ENCODE results near the gene FXYD2.

Gene FXYD2

GRCh38 chr11:117794135-117794534 lies 30.4 kb downstream of the FXYD2 start:
- no CpG with 5 or more reads among the region's 10 CpGs for WGBS (ENCODE audit: extremely low coverage, insufficient coverage, insufficient read length)
- Histone ChIP-seq H4K91ac (ENCODE audit: low read depth, low read length) (no peak overlapping the region), H2BK120ac (ENCODE audit: insufficient read depth, low read length, poor library complexity) (no peak overlapping the region)

DNA sequence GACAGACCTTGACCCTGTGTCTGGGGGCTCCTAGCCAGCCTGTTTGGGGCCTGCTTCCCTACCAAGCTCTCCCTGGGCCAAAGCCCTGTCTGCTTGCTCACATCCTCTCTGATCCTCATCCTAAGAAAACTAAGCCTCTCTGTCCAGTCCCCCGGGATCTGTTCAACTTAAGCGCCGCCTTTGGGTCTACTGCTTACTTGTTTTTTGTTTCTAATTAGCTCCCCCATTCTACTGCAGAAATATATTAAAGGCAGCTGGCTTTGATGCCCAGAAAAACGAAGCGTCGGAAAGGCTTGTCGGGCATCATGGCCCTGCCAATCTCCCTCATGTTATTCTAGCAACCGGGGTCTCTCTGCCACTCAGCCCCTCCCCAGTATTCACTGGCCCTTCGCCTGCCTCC lies 31.0 kb downstream of the FXYD2 start:
- no peak overlapping the region for H2BK5ac ChIP-seq (ENCODE audit: low read depth, low read length, poor library complexity)
- no peak overlapping the region for H3K4ac ChIP-seq (ENCODE audit: low read depth, low read length)
- no peak overlapping the region for H3K18ac ChIP-seq (ENCODE audit: low read length)
- no peak overlapping the region for H3K23ac ChIP-seq (ENCODE audit: low read length)
- H3K79me2 ChIP-seq (ENCODE audit: control insufficient read depth, insufficient read depth, low read length, poor library complexity) = no peaks in the 10 kb centered on the region
- no peak overlapping the region for H3K4me2 ChIP-seq (ENCODE audit: low read length)
- no CpG with 5 or more reads among the region's 9 CpGs for WGBS (ENCODE audit: extremely low coverage, insufficient coverage, insufficient read length)
- no peak overlapping the region for H2AFZ ChIP-seq (ENCODE audit: insufficient read depth, low read length, poor library complexity)
- H4K91ac ChIP-seq (ENCODE audit: low read depth, low read length) = no peak overlapping the region
- no peak overlapping the region for H3K27ac ChIP-seq (ENCODE audit: low read depth, low read length)
- no peak overlapping the region for H2BK120ac ChIP-seq (ENCODE audit: insufficient read depth, low read length, poor library complexity)
- DNase-seq = no peak
- H3K79me1 ChIP-seq (ENCODE audit: low read length) = no peaks in the 10 kb centered on the region
- H3K4me3 ChIP-seq (ENCODE audit: low read depth, low read length) = no peak overlapping the region
- no peak overlapping the region for H4K8ac ChIP-seq (ENCODE audit: low read depth, low read length)
- H4K12ac ChIP-seq (ENCODE audit: low read depth, low read length) = no peak overlapping the region
- peaks cover 9 to 16% of the 10 kb centered on the region in 2 experiments for H3K4me1 ChIP-seq (ENCODE audit: control insufficient read depth in 1 of 2, insufficient read depth in 2 of 2, low read length in 2 of 2)
- H2AK5ac ChIP-seq (ENCODE audit: low read length) = no peak overlapping the region
- H3K14ac ChIP-seq (ENCODE audit: low read length) = no peak overlapping the region
- no peak overlapping the region for H2BK12ac ChIP-seq (ENCODE audit: low read length)
- H3K36me3 ChIP-seq (ENCODE audit: control insufficient read depth in 1 of 2, insufficient read depth in 2 of 2, low read length in 2 of 2) = no peaks in the 10 kb centered on the region
- H3K9ac ChIP-seq (ENCODE audit: low read length) = no peak overlapping the region
- peaks cover 51% of the 10 kb centered on the region for H3K27me3 ChIP-seq (ENCODE audit: insufficient read depth, low read length)
- peaks cover 1% of the 10 kb centered on the region for H3K9me3 ChIP-seq (ENCODE audit: insufficient read depth, low read depth, low read length)

More at GRCh38 chr11:117794135-117794534, 30.4 kb downstream of the FXYD2 start:
- Histone ChIP-seq H3K79me1 (ENCODE audit: low read length) (no peaks in the 10 kb centered on the region), H3K79me2 (ENCODE audit: control insufficient read depth, insufficient read depth, low read length, poor library complexity) (no peaks in the 10 kb centered on the region), H3K14ac (ENCODE audit: low read length) (no peak overlapping the region), H3K23ac (ENCODE audit: low read length) (no peak overlapping the region), H2BK12ac (ENCODE audit: low read length) (no peak overlapping the region), H3K4me2 (ENCODE audit: low read length) (no peak overlapping the region), H3K4me1 (ENCODE audit: control insufficient read depth in 1 of 2, insufficient read depth in 2 of 2, low read length in 2 of 2) (peaks cover 9 to 16% of the 10 kb centered on the region in 2 experiments), H4K12ac (ENCODE audit: low read depth, low read length) (no peak overlapping the region), H3K9me3 (ENCODE audit: insufficient read depth, low read depth, low read length) (peaks cover 1% of the 10 kb centered on the region), H3K27ac (ENCODE audit: low read depth, low read length) (no peak overlapping the region), H2AFZ (ENCODE audit: insufficient read depth, low read length, poor library complexity) (no peak overlapping the region), H3K4ac (ENCODE audit: low read depth, low read length) (no peak overlapping the region), H2AK5ac (ENCODE audit: low read length) (no peak overlapping the region), H2BK5ac (ENCODE audit: low read depth, low read length, poor library complexity) (no peak overlapping the region), H4K8ac (ENCODE audit: low read depth, low read length) (no peak overlapping the region), H3K4me3 (ENCODE audit: low read depth, low read length) (no peak overlapping the region), H3K18ac (ENCODE audit: low read length) (no peak overlapping the region), H3K36me3 (ENCODE audit: control insufficient read depth in 1 of 2, insufficient read depth in 2 of 2, low read length in 2 of 2) (no peaks in the 10 kb centered on the region), H3K9ac (ENCODE audit: low read length) (no peak overlapping the region), H3K27me3 (ENCODE audit: insufficient read depth, low read length) (peaks cover 51% of the 10 kb centered on the region)
- DNase-seq = no peak

GRCh38 chr11:117792992-117793391 lies 31.6 kb downstream of the FXYD2 start:
- Histone ChIP-seq H3K9me3 (ENCODE audit: insufficient read depth, low read depth, low read length) (peaks cover 1% of the 10 kb centered on the region), H4K8ac (ENCODE audit: low read depth, low read length) (no peak overlapping the region), H2BK12ac (ENCODE audit: low read length) (no peak overlapping the region), H3K79me1 (ENCODE audit: low read length) (no peaks in the 10 kb centered on the region), H2BK120ac (ENCODE audit: insufficient read depth, low read length, poor library complexity) (no peak overlapping the region), H3K27ac (ENCODE audit: low read depth, low read length) (no peak overlapping the region), H2AK5ac (ENCODE audit: low read length) (no peak overlapping the region), H2BK5ac (ENCODE audit: low read depth, low read length, poor library complexity) (no peak overlapping the region), H3K14ac (ENCODE audit: low read length) (no peak overlapping the region), H4K91ac (ENCODE audit: low read depth, low read length) (no peak overlapping the region), H3K27me3 (ENCODE audit: insufficient read depth, low read length) (peaks cover 51% of the 10 kb centered on the region), H3K4me2 (ENCODE audit: low read length) (no peak overlapping the region), H3K4me3 (ENCODE audit: low read depth, low read length) (no peak overlapping the region), H3K4me1 (ENCODE audit: control insufficient read depth in 1 of 2, insufficient read depth in 2 of 2, low read length in 2 of 2) (peaks cover 9 to 16% of the 10 kb centered on the region in 2 experiments), H4K12ac (ENCODE audit: low read depth, low read length) (no peak overlapping the region), H3K9ac (ENCODE audit: low read length) (no peak overlapping the region), H3K79me2 (ENCODE audit: control insufficient read depth, insufficient read depth, low read length, poor library complexity) (no peaks in the 10 kb centered on the region), H2AFZ (ENCODE audit: insufficient read depth, low read length, poor library complexity) (no peak overlapping the region), H3K4ac (ENCODE audit: low read depth, low read length) (no peak overlapping the region), H3K36me3 (ENCODE audit: control insufficient read depth in 1 of 2, insufficient read depth in 2 of 2, low read length in 2 of 2) (no peaks in the 10 kb centered on the region), H3K18ac (ENCODE audit: low read length) (no peak overlapping the region), H3K23ac (ENCODE audit: low read length) (no peak overlapping the region)
- no CpG with 5 or more reads among the region's 6 CpGs for WGBS (ENCODE audit: extremely low coverage, insufficient coverage, insufficient read length)
- no peak for DNase-seq

GRCh38 chr11:117792241-117792640 lies 32.3 kb downstream of the FXYD2 start:
- Histone ChIP-seq H3K14ac (ENCODE audit: low read length) (no peak overlapping the region), H2AFZ (ENCODE audit: insufficient read depth, low read length, poor library complexity) (no peak overlapping the region), H3K79me1 (ENCODE audit: low read length) (no peaks in the 10 kb centered on the region), H3K27ac (ENCODE audit: low read depth, low read length) (no peak overlapping the region), H2BK12ac (ENCODE audit: low read length) (no peak overlapping the region), H3K9me3 (ENCODE audit: insufficient read depth, low read depth, low read length) (peaks cover 1% of the 10 kb centered on the region), H4K12ac (ENCODE audit: low read depth, low read length) (no peak overlapping the region), H3K27me3 (ENCODE audit: insufficient read depth, low read length) (peaks cover 43% of the 10 kb centered on the region), H4K91ac (ENCODE audit: low read depth, low read length) (no peak overlapping the region), H4K8ac (ENCODE audit: low read depth, low read length) (no peak overlapping the region), H2AK5ac (ENCODE audit: low read length) (no peak overlapping the region), H2BK120ac (ENCODE audit: insufficient read depth, low read length, poor library complexity) (no peak overlapping the region), H3K9ac (ENCODE audit: low read length) (no peak overlapping the region), H3K36me3 (ENCODE audit: control insufficient read depth in 1 of 2, insufficient read depth in 2 of 2, low read length in 2 of 2) (no peaks in the 10 kb centered on the region), H3K79me2 (ENCODE audit: control insufficient read depth, insufficient read depth, low read length, poor library complexity) (no peaks in the 10 kb centered on the region), H3K4me3 (ENCODE audit: low read depth, low read length) (no peak overlapping the region), H3K23ac (ENCODE audit: low read length) (no peak overlapping the region), H3K4me2 (ENCODE audit: low read length) (no peak overlapping the region), H3K4me1 (ENCODE audit: control insufficient read depth in 1 of 2, insufficient read depth in 2 of 2, low read length in 2 of 2) (peaks cover 9 to 16% of the 10 kb centered on the region in 2 experiments), H3K18ac (ENCODE audit: low read length) (no peak overlapping the region), H3K4ac (ENCODE audit: low read depth, low read length) (no peak overlapping the region), H2BK5ac (ENCODE audit: low read depth, low read length, poor library complexity) (no peak overlapping the region)
- no CpG with 5 or more reads among the region's 5 CpGs for WGBS (ENCODE audit: extremely low coverage, insufficient coverage, insufficient read length)
- no peak for DNase-seq
